GM19351 (cell line): Measurements from ENCODE around the gene EFHC2.

Source experiments
- ATAC-seq: cut with Tn5 transposase; IDR thresholded peaks from one replicate; pipeline ENCODE4 v1.9.1; 2021; ENCODE audit warnings: mild to moderate bottlenecking, moderate library complexity; ENCODE audit not compliant: unreplicated experiment

The EFHC2 gene

GRCh38 chrX:44157858-44158257 is 185.6 kb downstream of the EFHC2 start:
- no peak for ATAC-seq

- no peak for ATAC-seq
These were observed 186.2 kb downstream of the EFHC2 start for GRCh38 chrX:44157283-44157682.

- no peak for ATAC-seq
These were observed 186.7 kb downstream of the EFHC2 start for GRCh38 chrX:44156726-44157125.

GRCh38 chrX:44155126-44155525 is 188.3 kb downstream of the EFHC2 start:
- ATAC-seq: no peak

GRCh38 chrX:44152852-44153251 is 190.6 kb downstream of the EFHC2 start:
- no peak for ATAC-seq

GRCh38 chrX:44147130-44147529 is 196.3 kb downstream of the EFHC2 start:
- no peak for ATAC-seq

GRCh38 chrX:44144177-44144945 is 199.1 kb downstream of the EFHC2 start:
- no peak for ATAC-seq

- no peak for ATAC-seq
These were observed 200.3 kb downstream of the EFHC2 start for GRCh38 chrX:44143061-44143602.

GRCh38 chrX:44130189-44130588 is 213.3 kb downstream of the EFHC2 start:
- ATAC-seq: no peak

- ATAC-seq: no peak
These were observed 230.1 kb downstream of the EFHC2 start for GRCh38 chrX:44113337-44113736.

GRCh38 chrX:44106864-44107263 is 236.6 kb downstream of the EFHC2 start:
- no peak for ATAC-seq

GRCh38 chrX:44105228-44105913 is 238.1 kb downstream of the EFHC2 start:
- no peak for ATAC-seq

GRCh38 chrX:44104699-44105098 is 238.8 kb downstream of the EFHC2 start:
- no peak for ATAC-seq

- ATAC-seq: no peak
These were observed 242.2 kb downstream of the EFHC2 start for GRCh38 chrX:44101281-44101680.

- no peak for ATAC-seq
These were observed 244.1 kb downstream of the EFHC2 start for GRCh38 chrX:44099366-44099765.
